NOMO-1 (cell line): Measurements from ENCODE around the gene EFHD1.
A peak's percentile ranks its signal among the peaks of the same experiment; 100 is the strongest.
"Not testable (repeated sequence)": the region's sequence is repeated elsewhere in the genome, so short reads cannot be mapped to it uniquely, and the experiment has no call there.

Experiments
- DNase-seq, 2 experiments: peaks; one replicate each; lab custom pipeline; 2025; ENCODE audit not compliant: unreplicated experiment in 2 of 2; lab: John Stamatoyannopoulos, UW

EFHD1 gene

DNA sequence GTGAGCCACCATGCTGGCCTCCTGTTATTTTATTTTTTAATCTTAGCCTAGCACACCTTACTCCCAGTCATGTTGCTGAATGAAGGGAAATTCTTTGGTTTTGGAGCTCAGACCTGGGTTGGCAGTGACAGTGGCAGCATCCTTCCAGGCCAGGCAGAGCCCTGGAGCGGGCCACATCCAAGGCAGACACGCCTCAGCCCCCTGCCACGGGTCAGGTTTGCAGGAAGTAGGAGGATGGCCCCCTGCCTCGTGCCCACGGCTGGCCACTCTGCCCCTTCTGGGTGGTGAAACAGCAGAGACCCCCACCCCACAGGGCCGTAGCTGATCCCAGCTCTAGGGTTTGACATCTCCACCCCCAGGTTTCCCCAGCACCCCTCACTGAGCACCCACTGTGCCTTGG lies 11.7 kb downstream of the EFHD1 start:
- no peak for DNase-seq

DNA sequence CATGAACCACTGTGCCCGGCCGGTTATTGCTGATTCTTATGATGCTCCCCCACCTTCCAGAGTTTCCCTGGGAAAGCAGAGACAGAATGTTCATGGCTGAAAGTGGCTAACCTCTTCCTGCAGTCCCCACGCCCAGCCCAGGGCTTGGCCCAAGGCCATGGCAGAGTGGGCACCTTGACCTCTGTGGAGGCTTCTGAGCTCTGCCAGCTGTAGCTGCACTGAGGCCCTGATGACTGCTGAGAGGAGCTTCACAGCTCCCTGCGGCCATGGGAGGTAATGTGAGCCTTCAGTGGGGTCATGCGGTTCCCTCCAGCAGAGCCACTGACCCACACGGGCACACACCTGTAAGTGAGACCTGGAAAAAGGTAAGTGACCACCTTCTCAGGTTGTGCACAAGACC lies 13.3 kb downstream of the EFHD1 start:
- no peak for DNase-seq

DNA sequence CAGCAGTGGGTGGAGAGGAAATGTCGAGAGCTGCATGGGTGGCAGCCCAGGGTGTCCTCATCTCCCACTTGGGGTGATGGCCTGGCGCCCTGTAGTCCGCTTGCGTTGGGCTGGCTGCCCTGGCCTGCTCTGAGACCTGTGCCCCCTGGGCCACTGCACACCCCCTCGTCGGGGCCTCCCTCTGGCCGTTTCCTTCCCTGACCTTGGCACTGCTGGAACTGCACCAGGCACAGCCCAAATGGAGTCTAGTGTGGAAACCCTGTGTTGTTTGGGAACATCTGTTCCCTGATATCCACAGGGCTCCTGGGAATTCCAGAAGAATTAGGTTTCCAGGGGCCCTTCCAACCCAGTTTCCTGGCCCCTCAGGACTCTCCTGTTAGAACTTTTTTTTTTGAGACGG lies 13.9 kb downstream of the EFHD1 start:
- DNase-seq, result no peak

- no peak for DNase-seq
Observed at GRCh38 chr2:232649033-232649432, 15.6 kb downstream of the EFHD1 start.

GRCh38 chr2:232652505-232652851 lies 19.1 kb downstream of the EFHD1 start:
- DNase-seq, result no peak

DNA sequence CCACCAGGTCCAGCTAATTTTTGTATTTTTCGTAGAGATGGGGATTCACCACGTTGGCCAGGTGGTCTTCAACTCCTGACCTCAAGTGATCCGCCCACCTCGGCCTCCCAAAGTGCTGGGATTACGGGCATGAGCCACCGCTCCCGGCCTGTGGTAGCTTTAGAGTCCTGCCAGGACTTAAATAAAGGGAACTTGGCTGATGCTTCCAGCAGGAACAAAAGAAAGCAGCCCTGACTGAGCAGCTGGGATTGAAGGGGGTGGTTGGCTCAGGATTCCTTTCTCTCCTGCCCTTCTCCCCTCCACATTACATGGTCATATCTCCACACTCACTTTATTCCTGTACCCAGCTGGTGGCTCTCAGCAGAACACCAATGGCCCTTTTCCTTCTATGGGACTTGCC lies 20.0 kb downstream of the EFHD1 start:
- DNase-seq, result no peak

GRCh38 chr2:232655392-232655791 lies 22.0 kb downstream of the EFHD1 start:
- DNase-seq, result no peak

GRCh38 chr2:232658217-232658785 lies 24.9 kb downstream of the EFHD1 start:
- peak; percentile 53 to 84 for DNase-seq

DNA sequence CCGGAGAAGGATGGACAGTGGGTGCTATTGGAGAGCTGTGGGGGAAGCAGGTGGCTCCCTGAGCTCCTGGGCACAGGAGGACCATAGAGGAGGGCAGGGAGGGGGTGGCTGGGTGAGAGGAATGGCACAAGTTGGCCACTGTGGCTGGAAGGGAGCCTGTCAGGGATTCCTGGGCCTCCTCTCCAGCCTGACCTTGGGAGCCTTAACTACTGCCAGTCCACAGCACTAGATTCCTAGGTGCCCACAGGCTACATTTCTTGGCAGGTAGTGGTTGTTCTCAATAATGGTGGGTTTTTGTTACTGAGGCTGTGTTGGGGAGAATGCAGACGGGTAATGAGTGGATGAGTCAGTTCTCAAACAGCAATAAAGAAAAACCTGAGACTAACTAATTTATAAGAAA lies 26.0 kb downstream of the EFHD1 start:
- DNase-seq, result no peak

GRCh38 chr2:232662486-232663260 lies 29.3 kb downstream of the EFHD1 start:
- no peak for DNase-seq

GRCh38 chr2:232666051-232666805 lies 32.8 kb downstream of the EFHD1 start:
- DNase-seq, result no peak

DNA sequence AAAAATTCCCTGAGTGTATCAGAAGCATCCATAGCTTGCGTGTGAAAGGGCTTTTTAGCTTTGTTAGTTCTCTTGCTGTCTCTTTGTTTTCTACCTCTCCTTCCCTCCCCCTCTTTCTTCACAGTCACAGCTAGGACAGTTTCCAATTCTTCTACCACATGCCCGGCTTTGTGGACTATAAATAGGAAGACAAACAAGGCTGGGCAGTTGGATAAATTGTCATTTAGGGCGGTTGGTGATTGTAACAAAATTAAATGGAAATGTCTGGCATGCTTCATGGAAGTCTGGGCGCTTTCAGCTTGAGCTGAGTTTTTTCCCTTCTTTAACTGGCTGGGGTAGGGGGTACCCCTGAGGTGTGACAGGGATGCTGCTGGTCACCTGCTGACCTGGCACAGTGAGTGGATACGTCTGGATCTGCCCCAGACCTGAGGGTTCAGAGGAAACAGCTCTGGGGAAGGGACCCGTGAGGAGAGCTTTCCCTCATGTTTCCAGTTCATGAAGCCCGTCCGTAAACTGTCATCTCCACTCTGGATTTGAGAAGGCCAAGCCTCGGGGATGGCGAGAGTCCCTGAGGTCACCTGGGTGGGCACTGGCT lies 34.7 kb downstream of the EFHD1 start:
- no peak for DNase-seq

DNA sequence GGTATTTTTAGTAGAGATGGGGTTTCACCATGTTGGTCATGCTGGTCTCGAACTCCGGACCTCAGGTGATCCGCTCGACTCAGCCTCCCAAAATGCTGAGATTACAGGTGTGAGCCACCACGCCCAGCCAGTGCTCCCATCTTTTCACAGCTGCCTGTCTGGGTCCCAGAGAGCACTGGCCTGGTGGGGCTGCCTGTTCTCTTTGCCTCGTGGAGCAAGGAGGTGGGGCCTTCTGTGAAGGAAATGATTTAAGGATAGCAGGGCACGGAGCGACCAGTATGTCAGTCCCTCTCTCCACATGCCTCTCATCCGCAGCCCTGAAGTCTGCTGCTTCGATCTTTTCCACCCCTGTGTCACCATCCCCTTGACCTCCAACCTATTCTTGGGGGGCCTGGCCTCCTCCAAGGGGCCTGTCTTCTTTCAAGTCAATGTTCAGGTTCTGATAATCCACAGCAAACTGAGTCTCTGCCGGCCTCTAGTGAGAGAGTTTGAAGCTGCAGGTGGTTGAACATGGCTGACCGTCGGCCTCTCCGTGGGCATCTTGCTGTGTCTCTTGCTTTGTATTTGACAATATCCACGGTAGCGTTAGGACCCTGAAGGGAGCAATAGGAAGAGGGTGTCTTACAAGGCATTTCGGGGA lies 35.5 kb downstream of the EFHD1 start:
- DNase-seq, result no peak

- DNase-seq, result no peak
Observed at GRCh38 chr2:232672588-232672987, 39.2 kb downstream of the EFHD1 start.

- no peak for DNase-seq
Observed at GRCh38 chr2:232674491-232674890, 41.1 kb downstream of the EFHD1 start.

- no peak for DNase-seq
Observed at GRCh38 chr2:232675381-232675780, 42.0 kb downstream of the EFHD1 start.

GRCh38 chr2:232680006-232680405 lies 46.6 kb downstream of the EFHD1 start:
- DNase-seq, result no peak

DNA sequence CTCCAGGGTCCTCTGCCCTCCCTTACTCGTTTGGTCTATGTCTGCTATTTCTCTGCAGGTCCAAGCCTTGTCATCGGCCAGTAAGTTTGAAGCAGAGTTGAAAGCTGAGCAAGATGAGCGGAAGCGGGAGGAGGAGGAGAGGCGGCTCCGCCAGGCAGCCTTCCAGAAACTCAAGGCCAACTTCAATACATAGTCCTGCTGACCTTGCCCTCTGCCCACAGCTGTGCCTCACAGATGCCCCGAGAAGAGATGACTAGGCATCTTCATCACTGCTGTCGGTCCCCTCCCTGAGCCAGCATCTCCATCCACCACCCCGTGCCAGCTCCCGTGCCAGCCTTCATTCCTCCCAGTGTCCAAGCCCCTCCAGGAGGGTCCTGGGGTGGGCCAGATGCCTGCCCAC lies 48.1 kb downstream of the EFHD1 start:
- no peak for DNase-seq

DNA sequence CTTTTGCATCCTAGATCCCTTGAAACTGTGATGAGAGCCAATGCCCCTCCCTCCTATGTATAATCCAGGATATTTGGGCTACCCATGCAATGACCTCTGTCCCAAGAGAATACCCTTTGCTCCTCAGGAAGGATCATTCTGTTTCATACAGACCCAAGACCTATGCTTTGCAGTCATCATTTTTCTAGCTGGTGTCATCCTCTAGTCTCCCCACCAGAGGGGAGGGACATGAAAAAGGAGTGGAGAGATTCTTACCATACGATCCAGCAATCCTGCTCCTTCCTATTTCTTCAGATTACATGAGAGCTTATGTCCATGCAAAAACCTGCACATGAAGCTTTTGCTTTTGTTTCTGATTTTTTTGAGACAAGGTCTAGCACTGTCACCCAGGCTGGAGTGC lies 50.0 kb downstream of the EFHD1 start:
- no peak for DNase-seq

GRCh38 chr2:232685391-232685790 lies 52.0 kb downstream of the EFHD1 start:
- DNase-seq, result not testable (repeated sequence)
